ENCODE measurements around the gene NTM.

The NTM gene

DNA sequence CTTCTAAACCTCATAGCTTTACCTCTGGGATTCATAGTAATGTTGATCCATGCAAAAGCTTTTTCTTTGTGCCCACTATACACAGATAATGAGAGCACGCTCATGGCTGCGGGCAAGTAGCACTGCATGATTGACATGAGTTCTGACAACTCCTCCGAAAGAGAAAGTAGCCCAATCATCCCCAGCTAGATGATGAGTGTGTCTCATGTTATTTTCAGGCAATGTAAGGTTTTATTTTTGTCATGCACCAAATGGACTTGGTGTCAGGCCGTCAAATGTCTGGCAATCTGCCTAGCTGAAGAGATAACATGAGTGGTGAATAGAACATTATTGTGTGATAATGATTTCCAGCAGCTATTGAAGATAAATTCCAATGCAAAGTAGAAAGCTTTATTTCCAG is 662.6 kb downstream of the NTM start:
- no peaks in the 10 kb centered on the region for H3K36me3 ChIP-seq (ENCODE audit: control insufficient read depth in 2 of 2, insufficient read depth in 2 of 2, low read length in 2 of 2)
- H3K9ac ChIP-seq (ENCODE audit: low read length in 2 of 2): no peak overlapping the region
- H3K27ac ChIP-seq (ENCODE audit: low read length): no peak overlapping the region
- no peaks in the 10 kb centered on the region for H3K27me3 ChIP-seq (ENCODE audit: control insufficient read depth in 1 of 2, insufficient read depth in 2 of 2, low read length in 2 of 2)
- H3K9me3 ChIP-seq (ENCODE audit: control insufficient read depth in 2 of 2, low read length in 2 of 2): no peaks in the 10 kb centered on the region
- H3K4me3 ChIP-seq (ENCODE audit: low read length in 2 of 2): no peak overlapping the region
- H3K4me1 ChIP-seq (ENCODE audit: control insufficient read depth, insufficient read depth, low read length): no peaks in the 10 kb centered on the region

DNA sequence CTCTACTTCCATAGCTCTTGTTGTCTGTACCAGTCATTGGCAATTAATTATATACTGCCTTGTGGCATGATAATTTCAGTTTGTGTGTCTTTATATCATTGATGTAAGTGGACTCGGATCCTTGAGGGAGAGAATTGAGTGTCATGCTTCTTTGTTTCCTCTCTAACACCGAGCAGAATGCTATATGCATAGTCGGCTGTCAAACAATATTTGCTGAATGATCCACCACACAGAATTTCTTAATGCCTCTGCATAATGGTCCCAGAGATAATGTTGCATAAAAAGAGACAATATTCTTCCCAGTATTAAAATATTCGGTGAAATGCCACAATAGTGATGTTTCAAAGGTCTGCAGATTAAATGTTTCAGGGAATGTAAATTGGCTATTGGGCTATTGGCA is 664.8 kb downstream of the NTM start:
- Histone ChIP-seq H3K9me3 (ENCODE audit: control insufficient read depth in 2 of 2, low read length in 2 of 2) (no peaks in the 10 kb centered on the region), H3K4me3 (ENCODE audit: low read length in 2 of 2) (no peak overlapping the region), H3K36me3 (ENCODE audit: control insufficient read depth in 2 of 2, insufficient read depth in 2 of 2, low read length in 2 of 2) (no peaks in the 10 kb centered on the region), H3K4me1 (ENCODE audit: control insufficient read depth, insufficient read depth, low read length) (no peaks in the 10 kb centered on the region), H3K27me3 (ENCODE audit: control insufficient read depth in 1 of 2, insufficient read depth in 2 of 2, low read length in 2 of 2) (no peaks in the 10 kb centered on the region), H3K9ac (ENCODE audit: low read length in 2 of 2) (no peak overlapping the region), H3K27ac (ENCODE audit: low read length) (no peak overlapping the region)

DNA sequence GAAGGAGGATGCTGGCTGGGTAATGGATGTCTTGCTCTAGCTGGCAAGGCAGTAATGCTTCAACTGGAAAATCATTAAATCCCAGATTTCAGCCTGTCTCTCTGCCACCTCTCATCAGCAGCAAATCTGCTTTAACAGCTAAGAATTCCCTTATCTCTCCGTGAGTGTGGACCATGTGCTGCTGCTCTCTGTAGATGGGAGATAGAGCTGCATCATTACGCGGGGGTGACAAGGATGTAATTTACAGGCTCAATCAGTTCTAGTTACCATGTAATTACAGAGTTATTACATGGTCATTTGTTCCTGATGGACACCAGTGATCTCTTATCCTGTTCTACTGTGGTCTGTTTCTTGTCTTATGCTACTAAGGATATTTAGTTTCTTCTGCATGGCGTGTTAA is 665.4 kb downstream of the NTM start:
- no peaks in the 10 kb centered on the region for H3K4me1 ChIP-seq (ENCODE audit: control insufficient read depth, insufficient read depth, low read length)
- H3K27me3 ChIP-seq (ENCODE audit: control insufficient read depth in 1 of 2, insufficient read depth in 2 of 2, low read length in 2 of 2): no peaks in the 10 kb centered on the region
- H3K36me3 ChIP-seq (ENCODE audit: control insufficient read depth in 2 of 2, insufficient read depth in 2 of 2, low read length in 2 of 2): no peaks in the 10 kb centered on the region
- no peak overlapping the region for H3K27ac ChIP-seq (ENCODE audit: low read length)
- no peak overlapping the region for H3K4me3 ChIP-seq (ENCODE audit: low read length in 2 of 2)
- H3K9ac ChIP-seq (ENCODE audit: low read length in 2 of 2): no peak overlapping the region
- no peaks in the 10 kb centered on the region for H3K9me3 ChIP-seq (ENCODE audit: control insufficient read depth in 2 of 2, low read length in 2 of 2)

DNA sequence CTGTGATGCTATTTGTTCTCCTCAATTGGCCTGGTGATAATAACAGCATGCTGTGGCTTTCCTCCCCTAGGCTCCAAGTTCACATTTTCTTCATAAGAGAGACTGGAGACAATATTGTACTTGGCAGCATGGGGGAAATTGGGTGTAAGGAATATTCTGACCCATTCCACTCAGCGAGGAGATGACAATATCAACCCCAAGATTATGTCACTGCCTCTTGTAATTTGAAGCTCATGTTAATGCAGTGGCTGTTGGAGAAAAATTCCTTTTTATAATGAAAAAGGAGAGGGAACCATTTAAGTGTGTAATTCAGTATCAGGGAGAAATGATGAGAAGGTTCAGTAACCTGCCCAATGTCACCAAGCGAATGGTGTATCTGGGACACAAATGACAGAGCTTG is 665.8 kb downstream of the NTM start:
- H3K4me3 ChIP-seq (ENCODE audit: low read length in 2 of 2): no peak overlapping the region
- no peaks in the 10 kb centered on the region for H3K27me3 ChIP-seq (ENCODE audit: control insufficient read depth in 1 of 2, insufficient read depth in 2 of 2, low read length in 2 of 2)
- no peak overlapping the region for H3K9ac ChIP-seq (ENCODE audit: low read length in 2 of 2)
- H3K36me3 ChIP-seq (ENCODE audit: control insufficient read depth in 2 of 2, insufficient read depth in 2 of 2, low read length in 2 of 2): no peaks in the 10 kb centered on the region
- H3K9me3 ChIP-seq (ENCODE audit: control insufficient read depth in 2 of 2, low read length in 2 of 2): no peaks in the 10 kb centered on the region
- no peak overlapping the region for H3K27ac ChIP-seq (ENCODE audit: low read length)
- H3K4me1 ChIP-seq (ENCODE audit: control insufficient read depth, insufficient read depth, low read length): no peaks in the 10 kb centered on the region

DNA sequence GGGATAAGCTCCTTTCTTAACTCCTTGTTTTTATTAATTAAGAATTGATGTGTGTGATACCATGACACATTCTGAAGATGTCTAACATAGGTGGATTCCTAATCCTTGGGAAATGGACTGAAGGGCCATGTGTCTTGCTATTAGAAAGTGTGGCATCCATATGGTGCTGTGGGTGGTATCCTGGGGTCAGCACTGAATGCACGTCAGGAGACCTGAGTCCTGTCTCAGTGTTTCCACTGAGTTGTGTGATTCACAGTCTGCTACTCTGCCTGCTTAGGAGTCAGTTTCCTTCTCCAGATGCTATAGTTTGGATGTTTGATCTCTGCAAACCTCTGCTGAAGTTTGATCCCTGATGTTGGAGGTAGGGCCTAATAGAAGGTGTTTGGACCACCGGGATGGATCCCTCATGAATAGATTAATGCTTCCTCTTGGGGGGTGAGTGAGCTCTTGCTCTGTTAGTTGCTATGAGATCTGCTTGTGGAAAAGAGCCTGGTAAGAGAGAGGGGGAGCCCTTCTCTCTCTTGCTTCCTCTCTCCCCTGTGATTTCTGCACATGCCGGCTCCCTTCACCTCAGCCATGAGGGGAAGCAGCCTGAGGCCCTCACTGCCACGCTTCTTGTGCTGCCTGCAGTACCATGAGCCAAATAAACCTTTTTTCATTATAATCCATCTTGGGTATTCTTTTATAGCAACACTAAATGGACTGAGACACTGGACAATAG is 666.5 kb downstream of the NTM start:
- Histone ChIP-seq H3K4me1 (ENCODE audit: control insufficient read depth, insufficient read depth, low read length) (no peaks in the 10 kb centered on the region), H3K27me3 (ENCODE audit: control insufficient read depth in 1 of 2, insufficient read depth in 2 of 2, low read length in 2 of 2) (no peaks in the 10 kb centered on the region), H3K9me3 (ENCODE audit: control insufficient read depth in 2 of 2, low read length in 2 of 2) (no peaks in the 10 kb centered on the region), H3K27ac (ENCODE audit: low read length) (no peak overlapping the region), H3K4me3 (ENCODE audit: low read length in 2 of 2) (no peak overlapping the region), H3K9ac (ENCODE audit: low read length in 2 of 2) (no peak overlapping the region), H3K36me3 (ENCODE audit: control insufficient read depth in 2 of 2, insufficient read depth in 2 of 2, low read length in 2 of 2) (no peaks in the 10 kb centered on the region)

DNA sequence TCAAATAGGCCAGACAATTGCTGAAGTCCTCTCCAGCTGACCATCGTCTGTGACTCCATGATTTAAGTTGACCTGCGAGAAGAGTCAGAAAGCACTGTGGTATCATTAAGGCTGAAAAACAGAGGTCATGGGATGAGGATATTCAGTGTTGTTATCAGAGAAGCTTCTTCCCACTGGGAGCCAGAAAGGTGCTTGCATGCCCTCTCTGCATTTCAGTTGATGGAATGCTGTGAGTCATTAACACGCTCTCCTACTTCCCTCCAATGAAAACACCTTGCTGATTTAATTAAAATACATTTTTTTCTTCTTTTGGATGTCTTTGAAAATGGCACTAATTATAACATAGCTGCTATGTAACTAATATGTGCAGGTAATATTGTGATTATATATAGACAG is 667.0 kb downstream of the NTM start:
- Histone ChIP-seq H3K4me3 (ENCODE audit: low read length in 2 of 2) (no peak overlapping the region), H3K9ac (ENCODE audit: low read length in 2 of 2) (no peak overlapping the region), H3K27ac (ENCODE audit: low read length) (no peak overlapping the region), H3K4me1 (ENCODE audit: control insufficient read depth, insufficient read depth, low read length) (no peaks in the 10 kb centered on the region), H3K27me3 (ENCODE audit: control insufficient read depth in 1 of 2, insufficient read depth in 2 of 2, low read length in 2 of 2) (no peaks in the 10 kb centered on the region), H3K36me3 (ENCODE audit: control insufficient read depth in 2 of 2, insufficient read depth in 2 of 2, low read length in 2 of 2) (no peaks in the 10 kb centered on the region), H3K9me3 (ENCODE audit: control insufficient read depth in 2 of 2, low read length in 2 of 2) (no peaks in the 10 kb centered on the region)

DNA sequence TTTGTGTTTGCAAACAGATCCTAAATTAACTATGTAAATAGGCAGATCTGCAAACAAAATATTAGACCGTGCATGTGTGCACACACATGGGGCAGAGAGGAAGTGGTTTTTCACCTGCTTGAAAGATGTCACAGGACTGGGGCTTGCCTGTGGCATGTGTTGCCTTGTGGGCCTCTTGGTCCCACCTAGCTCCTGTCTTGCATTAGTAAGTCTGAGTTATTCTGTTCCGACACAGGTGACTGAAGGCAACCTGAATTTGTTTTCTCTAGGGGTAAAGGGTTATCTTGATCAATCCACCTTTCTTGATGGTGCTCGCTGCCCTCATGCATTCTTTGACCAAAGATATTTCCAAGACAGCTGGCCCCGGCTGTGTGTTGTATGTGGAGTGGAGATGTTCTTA is 667.5 kb downstream of the NTM start:
- Histone ChIP-seq H3K9me3 (ENCODE audit: control insufficient read depth in 2 of 2, low read length in 2 of 2) (no peaks in the 10 kb centered on the region), H3K4me3 (ENCODE audit: low read length in 2 of 2) (no peak overlapping the region), H3K4me1 (ENCODE audit: control insufficient read depth, insufficient read depth, low read length) (no peaks in the 10 kb centered on the region), H3K27me3 (ENCODE audit: control insufficient read depth in 1 of 2, insufficient read depth in 2 of 2, low read length in 2 of 2) (no peaks in the 10 kb centered on the region), H3K36me3 (ENCODE audit: control insufficient read depth in 2 of 2, insufficient read depth in 2 of 2, low read length in 2 of 2) (no peaks in the 10 kb centered on the region), H3K9ac (ENCODE audit: low read length in 2 of 2) (no peak overlapping the region), H3K27ac (ENCODE audit: low read length) (no peak overlapping the region)

DNA sequence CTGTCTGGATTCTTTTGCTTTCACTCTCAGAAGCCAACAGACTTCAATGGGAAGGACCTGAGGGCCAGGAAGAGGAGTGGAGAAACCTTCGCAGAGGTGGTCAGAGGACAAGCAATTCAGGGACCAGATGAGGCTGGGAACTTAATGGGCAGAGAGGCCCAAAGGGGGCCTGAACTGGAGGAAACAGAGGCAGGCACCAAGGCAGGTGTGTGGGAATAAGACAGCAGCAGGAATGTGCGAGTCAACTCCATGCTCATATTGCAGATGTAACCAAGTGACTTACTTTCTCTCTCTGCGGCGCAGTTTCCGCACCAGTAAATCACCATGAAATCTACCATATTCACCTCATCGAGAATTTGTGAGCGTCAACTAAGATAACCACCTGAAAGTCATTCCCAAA is 669.1 kb downstream of the NTM start:
- H3K9me3 ChIP-seq (ENCODE audit: control insufficient read depth in 2 of 2, low read length in 2 of 2): no peaks in the 10 kb centered on the region

DNA sequence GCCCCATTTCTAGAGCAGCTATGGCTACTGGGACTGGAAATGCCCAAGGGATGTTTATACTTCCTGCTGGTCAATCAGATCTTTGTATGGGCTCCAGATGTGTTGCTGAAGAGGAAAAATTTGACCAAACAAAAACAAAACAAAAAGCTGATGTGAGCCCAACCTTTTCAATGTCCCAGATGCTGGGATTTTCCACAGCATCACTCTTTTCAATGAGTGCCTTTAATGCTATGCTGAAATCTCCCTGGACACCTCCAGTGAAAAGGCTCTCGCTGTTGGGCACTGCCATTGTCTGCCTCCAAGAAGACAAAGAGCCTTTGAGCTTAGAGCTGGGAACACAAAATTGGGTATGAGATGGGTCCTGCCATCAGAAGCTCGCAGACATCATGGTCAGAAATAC is 671.9 kb downstream of the NTM start:
- Histone ChIP-seq H3K9me3 (ENCODE audit: control insufficient read depth in 2 of 2, low read length in 2 of 2) (no peaks in the 10 kb centered on the region), H3K9ac (ENCODE audit: low read length in 2 of 2) (no peak overlapping the region), H3K4me1 (ENCODE audit: control insufficient read depth, insufficient read depth, low read length) (no peaks in the 10 kb centered on the region)

More for the DNA sequence above, 669.1 kb downstream of the NTM start:
- Histone ChIP-seq H3K4me1 (ENCODE audit: control insufficient read depth, insufficient read depth, low read length) (no peaks in the 10 kb centered on the region), H3K27ac (ENCODE audit: low read length) (no peak overlapping the region), H3K36me3 (ENCODE audit: control insufficient read depth in 2 of 2, insufficient read depth in 2 of 2, low read length in 2 of 2) (no peaks in the 10 kb centered on the region), H3K9ac (ENCODE audit: low read length in 2 of 2) (no peak overlapping the region), H3K27me3 (ENCODE audit: control insufficient read depth in 1 of 2, insufficient read depth in 2 of 2, low read length in 2 of 2) (no peaks in the 10 kb centered on the region), H3K4me3 (ENCODE audit: low read length in 2 of 2) (no peak overlapping the region)

DNA sequence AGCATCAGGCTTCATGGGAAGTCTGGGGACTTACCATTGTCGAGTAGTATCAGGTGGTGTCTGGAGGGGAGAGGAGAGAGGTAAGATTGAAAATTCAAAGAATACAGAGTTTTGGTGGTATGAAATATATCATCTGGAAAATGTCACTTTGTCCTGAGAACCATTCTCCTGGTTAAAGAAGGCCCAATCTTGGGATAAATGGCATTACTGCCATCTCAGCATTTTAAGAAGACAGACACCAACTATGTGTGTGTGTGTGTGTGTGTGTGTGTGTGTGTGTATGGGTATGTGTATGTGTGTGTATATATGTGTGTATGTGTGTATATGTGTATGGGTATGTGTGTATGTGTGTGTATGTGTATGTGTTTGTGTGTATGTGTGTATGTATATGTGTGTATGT is 673.3 kb downstream of the NTM start:
- H3K4me3 ChIP-seq (ENCODE audit: low read length in 2 of 2): no peak overlapping the region
- H3K4me1 ChIP-seq (ENCODE audit: control insufficient read depth, insufficient read depth, low read length): no peaks in the 10 kb centered on the region
- H3K27ac ChIP-seq (ENCODE audit: low read length): no peak overlapping the region
- H3K27me3 ChIP-seq (ENCODE audit: control insufficient read depth in 1 of 2, insufficient read depth in 2 of 2, low read length in 2 of 2): no peaks in the 10 kb centered on the region
- H3K36me3 ChIP-seq (ENCODE audit: control insufficient read depth in 2 of 2, insufficient read depth in 2 of 2, low read length in 2 of 2): no peaks in the 10 kb centered on the region
- H3K9me3 ChIP-seq (ENCODE audit: control insufficient read depth in 2 of 2, low read length in 2 of 2): no peaks in the 10 kb centered on the region
- no peak overlapping the region for H3K9ac ChIP-seq (ENCODE audit: low read length in 2 of 2)

More for the DNA sequence above, 671.9 kb downstream of the NTM start:
- H3K27me3 ChIP-seq (ENCODE audit: control insufficient read depth in 1 of 2, insufficient read depth in 2 of 2, low read length in 2 of 2): no peaks in the 10 kb centered on the region
- H3K4me3 ChIP-seq (ENCODE audit: low read length in 2 of 2): no peak overlapping the region
- H3K36me3 ChIP-seq (ENCODE audit: control insufficient read depth in 2 of 2, insufficient read depth in 2 of 2, low read length in 2 of 2): no peaks in the 10 kb centered on the region
- no peak overlapping the region for H3K27ac ChIP-seq (ENCODE audit: low read length)

DNA sequence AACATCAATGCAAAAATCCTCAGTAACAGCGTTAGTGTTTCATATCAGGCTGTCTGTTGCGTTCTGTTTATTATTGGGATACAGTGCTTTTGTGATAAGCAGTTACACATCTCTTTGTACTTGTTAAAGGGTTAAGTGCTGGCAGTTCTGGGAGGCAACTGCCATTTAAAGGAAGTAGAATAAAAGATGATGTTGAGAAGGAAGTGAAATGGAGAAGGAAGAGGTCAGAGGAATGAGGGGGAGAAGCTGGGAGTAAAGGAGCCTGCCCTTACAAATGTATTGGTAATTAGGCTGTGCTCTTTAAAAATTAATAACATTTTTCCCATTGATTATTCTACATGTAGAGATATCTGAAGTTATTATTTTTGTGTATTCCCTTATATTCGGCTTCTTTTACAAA is 674.7 kb downstream of the NTM start:
- Histone ChIP-seq H3K27me3 (ENCODE audit: control insufficient read depth in 1 of 2, insufficient read depth in 2 of 2, low read length in 2 of 2) (no peaks in the 10 kb centered on the region), H3K9me3 (ENCODE audit: control insufficient read depth in 2 of 2, low read length in 2 of 2) (no peaks in the 10 kb centered on the region), H3K4me3 (ENCODE audit: low read length in 2 of 2) (no peak overlapping the region), H3K36me3 (ENCODE audit: control insufficient read depth in 2 of 2, insufficient read depth in 2 of 2, low read length in 2 of 2) (no peaks in the 10 kb centered on the region), H3K4me1 (ENCODE audit: control insufficient read depth, insufficient read depth, low read length) (no peaks in the 10 kb centered on the region), H3K27ac (ENCODE audit: low read length) (no peak overlapping the region), H3K9ac (ENCODE audit: low read length in 2 of 2) (no peak overlapping the region)
